ENCODE results near the gene RNF44. TPM values are rescaled to one million over a fixed set of nuclear protein-coding genes. Genes with fewer than 3 reads are reported as not detected.

The RNF44 gene
- total RNA-seq, 4 donors from 2014 or later, result 11.3 to 22.2 (median 18.7) TPM

- Histone ChIP-seq H3K36me3 (peaks cover 18 to 40% (median 38%) of the 10 kb centered on the region in 4 donors), H3K4me1 (peaks cover 4 to 17% (median 8%) of the 10 kb centered on the region in 4 donors), H3K27me3 (no peaks in the 10 kb centered on the region), H3K4me3 (no peak overlapping the region), H3K27ac (replicated peaks in 1 of 4) (no peak overlapping the region), H3K9me3 (no peaks in the 10 kb centered on the region)
- TF ChIP-seq CTCF (IDR thresholded peaks at IDR 0.05) (no peak), POLR2A (IDR thresholded peaks at IDR 0.05; ENCODE audit: low read depth) (no peak), EP300 (IDR thresholded peaks at IDR 0.05) (no peak)
- intact Hi-C loops (cut with DNase I), result no loop called here
- DNase-seq (ENCODE audit: extremely low spot score), result no peak
- 96% methylated on average over 9 of the region's 9 CpGs for WGBS
These were observed 11.5 kb downstream of the RNF44 start for GRCh38 chr5:176525677-176526076.

- H3K27me3 ChIP-seq, result no peaks in the 10 kb centered on the region
- H3K9me3 ChIP-seq, result no peaks in the 10 kb centered on the region
- DNase-seq (ENCODE audit: extremely low spot score), result no peak
- H3K4me1 ChIP-seq, result peaks cover 0 to 11% (median 3%) of the 10 kb centered on the region in 4 donors
- WGBS, result 91% methylated on average over 15 of the region's 15 CpGs
- intact Hi-C loops (cut with DNase I), result no loop called here
- H3K27ac ChIP-seq (replicated peaks in 1 of 4), result no peak overlapping the region
- peaks cover 17 to 33% (median 31%) of the 10 kb centered on the region in 4 donors for H3K36me3 ChIP-seq
- TF ChIP-seq POLR2AphosphoS5 (IDR thresholded peaks at IDR 0.05), result no peak
- TF ChIP-seq EP300 (IDR thresholded peaks at IDR 0.05), result no peak
- TF ChIP-seq POLR2A (IDR thresholded peaks at IDR 0.05; ENCODE audit: low read depth), result no peak
- no peak for TF ChIP-seq CTCF (IDR thresholded peaks at IDR 0.05)
- H3K4me3 ChIP-seq, result no peak overlapping the region
These were observed 12.2 kb downstream of the RNF44 start for GRCh38 chr5:176524987-176525386.

GRCh38 chr5:176524138-176524537 is 13.1 kb downstream of the RNF44 start:
- DNase-seq (ENCODE audit: extremely low spot score), result no peak
- Histone ChIP-seq H3K27ac (replicated peaks in 1 of 4) (no peak overlapping the region), H3K36me3 (peaks cover 8 to 25% (median 23%) of the 10 kb centered on the region in 4 donors), H3K4me3 (no peak overlapping the region), H3K9me3 (no peaks in the 10 kb centered on the region), H3K4me1 (peaks cover 0 to 7% (median 3%) of the 10 kb centered on the region in 4 donors), H3K27me3 (no peaks in the 10 kb centered on the region)
- 96% methylated on average over 6 of the region's 6 CpGs for WGBS
- intact Hi-C loops (cut with DNase I), result no loop called here
- no peak for TF ChIP-seq POLR2A (IDR thresholded peaks at IDR 0.05; ENCODE audit: low read depth)
- no peak for TF ChIP-seq POLR2AphosphoS5 (IDR thresholded peaks at IDR 0.05)
- no peak for TF ChIP-seq CTCF (IDR thresholded peaks at IDR 0.05)
- no peak for TF ChIP-seq EP300 (IDR thresholded peaks at IDR 0.05)

GRCh38 chr5:176521699-176522263 is 15.4 kb downstream of the RNF44 start:
- no peak for TF ChIP-seq EP300 (IDR thresholded peaks at IDR 0.05)
- no peak for TF ChIP-seq POLR2A (IDR thresholded peaks at IDR 0.05; ENCODE audit: low read depth)
- TF ChIP-seq POLR2AphosphoS5 (IDR thresholded peaks at IDR 0.05), result no peak
- TF ChIP-seq CTCF (IDR thresholded peaks at IDR 0.05), result no peak
- Histone ChIP-seq H3K4me1 (no peaks in the 10 kb centered on the region), H3K4me3 (no peak overlapping the region), H3K27ac (replicated peaks in 1 of 4) (no peak overlapping the region), H3K9me3 (no peaks in the 10 kb centered on the region), H3K36me3 (peaks cover 0 to 4% (median 0%) of the 10 kb centered on the region in 4 donors), H3K27me3 (no peaks in the 10 kb centered on the region)
- no peak for DNase-seq (ENCODE audit: extremely low spot score)
- intact Hi-C loops (cut with DNase I), result no loop called here
- WGBS, result 67% methylated on average over 10 of the region's 10 CpGs

- DNase-seq (ENCODE audit: extremely low spot score), result no peak
- H3K36me3 ChIP-seq, result no peaks in the 10 kb centered on the region
These were observed 15.9 kb downstream of the RNF44 start for GRCh38 chr5:176521286-176521685.

More at GRCh38 chr5:176521286-176521685, 15.9 kb downstream of the RNF44 start:
- Histone ChIP-seq H3K4me3 (no peak overlapping the region), H3K9me3 (no peaks in the 10 kb centered on the region), H3K27me3 (no peaks in the 10 kb centered on the region), H3K4me1 (no peaks in the 10 kb centered on the region), H3K27ac (replicated peaks in 1 of 4) (no peak overlapping the region)
- TF ChIP-seq CTCF (IDR thresholded peaks at IDR 0.05), result no peak
- no peak for TF ChIP-seq POLR2AphosphoS5 (IDR thresholded peaks at IDR 0.05)
- TF ChIP-seq POLR2A (IDR thresholded peaks at IDR 0.05; ENCODE audit: low read depth), result no peak
- no peak for TF ChIP-seq EP300 (IDR thresholded peaks at IDR 0.05)
- intact Hi-C loops (cut with DNase I), result no loop called here
- 83% methylated on average over 7 of the region's 7 CpGs for WGBS
